Measurements from ENCODE around the gene MCF2L2. TPM values are rescaled to one million over a fixed set of nuclear protein-coding genes. Genes with fewer than 3 reads are reported as not detected.

MCF2L2 gene
- total and polyA plus RNA-seq, 2 experiments from 2014 or later = 6.7 to 14.6 TPM

DNA sequence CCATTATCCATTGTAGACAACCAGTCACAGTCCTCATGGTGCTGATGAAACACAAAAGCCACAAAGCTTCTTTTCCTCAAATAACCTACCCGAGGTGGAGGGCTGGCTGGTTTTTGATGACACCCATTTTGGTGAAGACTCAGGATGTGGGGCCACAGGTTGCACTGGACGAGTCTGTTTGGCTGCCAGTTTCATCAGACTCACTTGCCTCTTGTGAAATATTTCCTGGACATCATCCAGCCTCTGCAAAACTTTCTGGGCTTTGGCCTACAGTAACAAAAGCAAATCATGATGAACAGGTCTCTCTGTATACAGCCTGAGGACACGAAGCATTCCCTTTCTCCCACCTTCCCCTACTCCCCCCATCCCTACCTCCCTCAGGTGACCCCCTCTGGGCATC is 133.2 kb downstream of the MCF2L2 start (continued):
- TF ChIP-seq, protein P1, sequence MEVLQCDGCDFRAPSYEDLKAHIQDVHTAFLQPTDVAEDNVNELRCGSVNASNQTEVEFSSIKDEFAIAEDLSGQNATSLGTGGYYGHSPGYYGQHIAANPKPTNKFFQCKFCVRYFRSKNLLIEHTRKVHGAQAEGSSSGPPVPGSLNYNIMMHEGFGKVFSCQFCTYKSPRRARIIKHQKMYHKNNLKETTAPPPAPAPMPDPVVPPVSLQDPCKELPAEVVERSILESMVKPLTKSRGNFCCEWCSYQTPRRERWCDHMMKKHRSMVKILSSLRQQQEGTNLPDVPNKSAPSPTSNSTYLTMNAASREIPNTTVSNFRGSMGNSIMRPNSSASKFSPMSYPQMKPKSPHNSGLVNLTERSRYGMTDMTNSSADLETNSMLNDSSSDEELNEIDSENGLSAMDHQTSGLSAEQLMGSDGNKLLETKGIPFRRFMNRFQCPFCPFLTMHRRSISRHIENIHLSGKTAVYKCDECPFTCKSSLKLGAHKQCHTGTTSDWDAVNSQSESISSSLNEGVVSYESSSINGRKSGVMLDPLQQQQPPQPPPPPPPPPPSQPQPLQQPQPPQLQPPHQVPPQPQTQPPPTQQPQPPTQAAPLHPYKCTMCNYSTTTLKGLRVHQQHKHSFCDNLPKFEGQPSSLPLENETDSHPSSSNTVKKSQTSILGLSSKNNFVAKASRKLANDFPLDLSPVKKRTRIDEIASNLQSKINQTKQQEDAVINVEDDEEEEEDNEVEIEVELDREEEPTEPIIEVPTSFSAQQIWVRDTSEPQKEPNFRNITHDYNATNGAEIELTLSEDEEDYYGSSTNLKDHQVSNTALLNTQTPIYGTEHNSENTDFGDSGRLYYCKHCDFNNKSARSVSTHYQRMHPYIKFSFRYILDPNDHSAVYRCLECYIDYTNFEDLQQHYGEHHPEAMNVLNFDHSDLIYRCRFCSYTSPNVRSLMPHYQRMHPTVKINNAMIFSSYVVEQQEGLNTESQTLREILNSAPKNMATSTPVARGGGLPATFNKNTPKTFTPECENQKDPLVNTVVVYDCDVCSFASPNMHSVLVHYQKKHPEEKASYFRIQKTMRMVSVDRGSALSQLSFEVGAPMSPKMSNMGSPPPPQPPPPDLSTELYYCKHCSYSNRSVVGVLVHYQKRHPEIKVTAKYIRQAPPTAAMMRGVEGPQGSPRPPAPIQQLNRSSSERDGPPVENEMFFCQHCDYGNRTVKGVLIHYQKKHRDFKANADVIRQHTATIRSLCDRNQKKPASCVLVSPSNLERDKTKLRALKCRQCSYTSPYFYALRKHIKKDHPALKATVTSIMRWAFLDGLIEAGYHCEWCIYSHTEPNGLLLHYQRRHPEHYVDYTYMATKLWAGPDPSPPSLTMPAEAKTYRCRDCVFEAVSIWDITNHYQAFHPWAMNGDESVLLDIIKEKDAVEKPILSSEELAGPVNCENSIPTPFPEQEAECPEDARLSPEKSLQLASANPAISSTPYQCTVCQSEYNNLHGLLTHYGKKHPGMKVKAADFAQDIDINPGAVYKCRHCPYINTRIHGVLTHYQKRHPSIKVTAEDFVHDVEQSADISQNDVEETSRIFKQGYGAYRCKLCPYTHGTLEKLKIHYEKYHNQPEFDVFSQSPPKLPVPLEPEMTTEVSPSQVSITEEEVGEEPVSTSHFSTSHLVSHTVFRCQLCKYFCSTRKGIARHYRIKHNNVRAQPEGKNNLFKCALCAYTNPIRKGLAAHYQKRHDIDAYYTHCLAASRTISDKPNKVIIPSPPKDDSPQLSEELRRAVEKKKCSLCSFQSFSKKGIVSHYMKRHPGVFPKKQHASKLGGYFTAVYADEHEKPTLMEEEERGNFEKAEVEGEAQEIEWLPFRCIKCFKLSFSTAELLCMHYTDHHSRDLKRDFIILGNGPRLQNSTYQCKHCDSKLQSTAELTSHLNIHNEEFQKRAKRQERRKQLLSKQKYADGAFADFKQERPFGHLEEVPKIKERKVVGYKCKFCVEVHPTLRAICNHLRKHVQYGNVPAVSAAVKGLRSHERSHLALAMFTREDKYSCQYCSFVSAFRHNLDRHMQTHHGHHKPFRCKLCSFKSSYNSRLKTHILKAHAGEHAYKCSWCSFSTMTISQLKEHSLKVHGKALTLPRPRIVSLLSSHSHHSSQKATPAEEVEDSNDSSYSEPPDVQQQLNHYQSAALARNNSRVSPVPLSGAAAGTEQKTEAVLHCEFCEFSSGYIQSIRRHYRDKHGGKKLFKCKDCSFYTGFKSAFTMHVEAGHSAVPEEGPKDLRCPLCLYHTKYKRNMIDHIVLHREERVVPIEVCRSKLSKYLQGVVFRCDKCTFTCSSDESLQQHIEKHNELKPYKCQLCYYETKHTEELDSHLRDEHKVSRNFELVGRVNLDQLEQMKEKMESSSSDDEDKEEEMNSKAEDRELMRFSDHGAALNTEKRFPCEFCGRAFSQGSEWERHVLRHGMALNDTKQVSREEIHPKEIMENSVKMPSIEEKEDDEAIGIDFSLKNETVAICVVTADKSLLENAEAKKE (CRISPR knock-in tag; IDR thresholded peaks at IDR 0.05) = no peak
- TF ChIP-seq EZH2 (IDR thresholded peaks at IDR 0.05; ENCODE audit: low read depth, unreplicated experiment) (no peak), CREB1 (CRISPR knock-in tag; IDR thresholded peaks at IDR 0.05; ENCODE audit: low read depth) (no peak)

DNA sequence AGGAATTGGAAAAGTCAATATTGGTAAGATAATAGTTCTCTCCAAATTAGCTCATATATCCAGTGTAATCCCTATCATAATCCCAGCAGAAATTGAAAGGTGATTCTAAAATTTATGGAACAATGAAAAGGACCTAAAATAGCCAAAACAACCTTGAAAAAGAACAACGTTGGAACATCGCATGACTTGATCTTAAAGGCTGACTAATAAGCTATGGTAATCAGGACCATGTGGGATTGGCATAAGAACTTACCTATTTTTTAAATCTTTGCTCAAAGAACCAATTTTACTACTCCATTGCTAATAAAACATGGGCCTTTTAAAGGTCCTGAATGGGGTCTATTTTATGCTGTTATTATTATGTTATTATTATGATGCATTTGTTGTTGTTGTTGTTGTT is 134.5 kb downstream of the MCF2L2 start:
- Mint-ChIP-seq H3K27me3 (ENCODE audit: insufficient read depth, low read depth, poor library complexity) (peaks cover 4% of the 10 kb centered on the region), H3K4me1 (peaks cover 13% of the 10 kb centered on the region), H3K36me3 (ENCODE audit: low read depth) (peaks cover 26% of the 10 kb centered on the region), H3K4me3 (no peak overlapping the region), H3K9me3 (no peaks in the 10 kb centered on the region), H3K27ac (no peak overlapping the region)
- ATAC-seq = no peak
- H3F3A ChIP-seq (replicated peaks; ENCODE audit: low read depth) = no peaks in the 10 kb centered on the region
- no peaks in the 10 kb centered on the region; the same call in 1 of the 2 replicates for H3K9me2 ChIP-seq (ENCODE audit: insufficient read depth)
- no peaks in the 10 kb centered on the region for H3K27me3 ChIP-seq (ENCODE audit: insufficient read depth)
- peaks cover 13% of the 10 kb centered on the region for H3K4me1 ChIP-seq (ENCODE audit: insufficient read depth)
- peaks cover 7% of the 10 kb centered on the region; the same call in 1 of the 2 replicates for H3K36me3 ChIP-seq (ENCODE audit: insufficient read depth)
- H3K79me2 ChIP-seq (replicated peaks; ENCODE audit: insufficient read depth) = no peaks in the 10 kb centered on the region; the same call in 1 of the 2 replicates
- no peak for DNase-seq (ENCODE audit: low spot score)
- no peak overlapping the region for H3K4me3 ChIP-seq
- no peaks in the 10 kb centered on the region for H4K20me1 ChIP-seq (replicated peaks; ENCODE audit: insufficient read depth)
- no peak overlapping the region for H3K4me2 ChIP-seq
- no peak overlapping the region for H2AFZ ChIP-seq
- no peak overlapping the region for H3K27ac ChIP-seq (ENCODE audit: low read depth)
- TF ChIP-seq, protein P2, sequence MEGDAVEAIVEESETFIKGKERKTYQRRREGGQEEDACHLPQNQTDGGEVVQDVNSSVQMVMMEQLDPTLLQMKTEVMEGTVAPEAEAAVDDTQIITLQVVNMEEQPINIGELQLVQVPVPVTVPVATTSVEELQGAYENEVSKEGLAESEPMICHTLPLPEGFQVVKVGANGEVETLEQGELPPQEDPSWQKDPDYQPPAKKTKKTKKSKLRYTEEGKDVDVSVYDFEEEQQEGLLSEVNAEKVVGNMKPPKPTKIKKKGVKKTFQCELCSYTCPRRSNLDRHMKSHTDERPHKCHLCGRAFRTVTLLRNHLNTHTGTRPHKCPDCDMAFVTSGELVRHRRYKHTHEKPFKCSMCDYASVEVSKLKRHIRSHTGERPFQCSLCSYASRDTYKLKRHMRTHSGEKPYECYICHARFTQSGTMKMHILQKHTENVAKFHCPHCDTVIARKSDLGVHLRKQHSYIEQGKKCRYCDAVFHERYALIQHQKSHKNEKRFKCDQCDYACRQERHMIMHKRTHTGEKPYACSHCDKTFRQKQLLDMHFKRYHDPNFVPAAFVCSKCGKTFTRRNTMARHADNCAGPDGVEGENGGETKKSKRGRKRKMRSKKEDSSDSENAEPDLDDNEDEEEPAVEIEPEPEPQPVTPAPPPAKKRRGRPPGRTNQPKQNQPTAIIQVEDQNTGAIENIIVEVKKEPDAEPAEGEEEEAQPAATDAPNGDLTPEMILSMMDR (conservative IDR thresholded peaks at IDR 0.05; ENCODE audit: low read depth in 2 of 2) = no peak
- no peak for TF ChIP-seq ZNF331 (CRISPR knock-in tag; IDR thresholded peaks at IDR 0.05; ENCODE audit: low read depth)
- TF ChIP-seq POLR2AphosphoS5 (IDR thresholded peaks at IDR 0.05; ENCODE audit: low read depth) = no peak
- no peak for TF ChIP-seq NANOG (IDR thresholded peaks at IDR 0.05; ENCODE audit: borderline replicate concordance)
- TF ChIP-seq, protein P1 (CRISPR knock-in tag; IDR thresholded peaks at IDR 0.05) = no peak

All from GM23338 (cell line).